Uterus (tissue), 2 donors: Measurements from ENCODE around the gene C6orf89.

Experiments used
- POLR2A ChIP-seq, 2 donors: fragments of 450-650 bp; IDR thresholded peaks; one replicate each; pipeline ENCODE4 v1.6.1; 2016; ENCODE audit warnings: antibody characterized with exemption in 2 of 2, mild to moderate bottlenecking in 1 of 2, moderate library complexity in 1 of 2
- TF ChIP-seq, protein P1 (sequence below), 4 experiments: fragments of 200-600 bp in 2 of 4; fragments of 450-650 bp in 2 of 4; sonication (generic) in 2 of 4; IDR thresholded peaks; one replicate each; pipeline ENCODE4 v1.5.1; 2016 to 2019; ENCODE audit warnings: antibody characterized with exemption in 4 of 4, mild to moderate bottlenecking in 2 of 4, moderate library complexity in 1 of 4

DNA sequence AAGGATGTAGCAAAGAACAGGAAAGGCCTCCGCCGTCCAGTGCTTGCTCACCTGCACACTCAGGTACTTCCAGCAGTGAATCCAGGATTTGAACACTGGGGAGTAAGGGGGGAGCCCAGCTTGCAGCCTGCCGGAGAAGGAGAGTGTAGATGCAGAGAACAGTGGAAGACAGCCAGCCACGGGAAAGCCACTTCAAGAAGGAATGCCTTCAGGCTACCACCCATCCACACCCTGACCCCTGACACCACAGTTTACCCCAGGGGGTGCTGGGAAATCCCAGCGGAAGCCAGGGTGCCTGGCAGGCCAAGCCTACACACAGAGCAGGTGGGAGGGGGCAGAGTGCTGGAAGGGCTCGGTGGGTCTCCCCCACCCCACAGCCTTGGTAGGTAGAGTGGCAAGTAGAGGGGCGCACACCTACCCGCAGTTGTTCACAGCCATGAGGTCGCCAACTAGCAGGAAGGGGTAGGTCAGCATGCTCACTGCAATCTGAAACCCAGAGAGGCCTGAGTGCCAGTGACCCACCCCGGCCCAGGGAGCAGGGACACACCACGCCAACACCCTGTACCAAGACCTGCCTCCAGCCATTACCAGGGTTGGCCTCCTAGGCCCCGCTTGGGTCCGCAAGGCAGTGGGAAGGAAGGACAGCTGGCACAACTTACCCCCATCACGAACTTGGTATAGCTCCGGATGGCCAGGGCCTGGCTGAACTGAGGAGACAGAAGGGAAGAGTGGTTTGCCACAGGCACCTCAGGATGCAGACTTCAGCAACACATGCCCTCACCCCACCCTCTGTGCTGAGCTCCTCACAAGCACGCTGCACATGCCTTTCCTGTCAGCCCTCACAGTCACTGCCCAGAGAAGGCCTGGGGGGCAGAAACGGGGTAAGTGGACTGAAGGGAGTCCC lies 84.5 kb downstream of the C6orf89 start:
- TF ChIP-seq, protein P1, sequence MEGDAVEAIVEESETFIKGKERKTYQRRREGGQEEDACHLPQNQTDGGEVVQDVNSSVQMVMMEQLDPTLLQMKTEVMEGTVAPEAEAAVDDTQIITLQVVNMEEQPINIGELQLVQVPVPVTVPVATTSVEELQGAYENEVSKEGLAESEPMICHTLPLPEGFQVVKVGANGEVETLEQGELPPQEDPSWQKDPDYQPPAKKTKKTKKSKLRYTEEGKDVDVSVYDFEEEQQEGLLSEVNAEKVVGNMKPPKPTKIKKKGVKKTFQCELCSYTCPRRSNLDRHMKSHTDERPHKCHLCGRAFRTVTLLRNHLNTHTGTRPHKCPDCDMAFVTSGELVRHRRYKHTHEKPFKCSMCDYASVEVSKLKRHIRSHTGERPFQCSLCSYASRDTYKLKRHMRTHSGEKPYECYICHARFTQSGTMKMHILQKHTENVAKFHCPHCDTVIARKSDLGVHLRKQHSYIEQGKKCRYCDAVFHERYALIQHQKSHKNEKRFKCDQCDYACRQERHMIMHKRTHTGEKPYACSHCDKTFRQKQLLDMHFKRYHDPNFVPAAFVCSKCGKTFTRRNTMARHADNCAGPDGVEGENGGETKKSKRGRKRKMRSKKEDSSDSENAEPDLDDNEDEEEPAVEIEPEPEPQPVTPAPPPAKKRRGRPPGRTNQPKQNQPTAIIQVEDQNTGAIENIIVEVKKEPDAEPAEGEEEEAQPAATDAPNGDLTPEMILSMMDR (IDR thresholded peaks at IDR 0.05) = no peak
- TF ChIP-seq POLR2A (IDR thresholded peaks at IDR 0.05) = no peak
